Calu3 (cell line): ENCODE data around the gene MAEA. TPM values are rescaled to one million over a fixed set of nuclear protein-coding genes. Genes with fewer than 3 reads are reported as not detected.

Experiments
- BruUV-seq: library from RNA; stranded (reverse); fragments of 400-500 nt; replicated peaks from 2 replicates; lab custom pipeline; 2021; lab: Mats Ljungman, UMichigan
- CTCF ChIA-PET: fragments of 300-600 bp; sonication (Branson Sonifier 250); formaldehyde crosslinking; loops from one replicate; lab custom pipeline; 2022; ENCODE audit warnings: antibody characterized with exemption; lab: Charles Lee
- DNase-seq: peaks from one replicate; pipeline ENCODE4 v3.0.0; 2022
- H3K27ac Mint-ChIP-seq: one replicate; pipeline ENCODE4 v1.8.0; 2022; ENCODE audit warnings: mixed read lengths; ENCODE audit not compliant: unreplicated experiment
- H3K27me3 Mint-ChIP-seq: one replicate; pipeline ENCODE4 v1.8.0; 2022; ENCODE audit warnings: mixed read lengths; ENCODE audit not compliant: unreplicated experiment
- H3K36me3 Mint-ChIP-seq: one replicate; pipeline ENCODE4 v1.8.0; 2022; ENCODE audit warnings: mild to moderate bottlenecking, moderate library complexity, mixed read lengths; ENCODE audit not compliant: insufficient read depth, unreplicated experiment
- H3K4me1 Mint-ChIP-seq: one replicate; pipeline ENCODE4 v1.8.0; 2022; ENCODE audit warnings: mild to moderate bottlenecking, low read depth, mixed read lengths; ENCODE audit not compliant: unreplicated experiment
- H3K4me3 Mint-ChIP-seq: one replicate; pipeline ENCODE4 v1.8.0; 2022; ENCODE audit warnings: mild to moderate bottlenecking, low read depth, moderate library complexity, mixed read lengths; ENCODE audit not compliant: unreplicated experiment
- H3K9me3 Mint-ChIP-seq: one replicate; pipeline ENCODE4 v1.8.0; 2022; ENCODE audit warnings: low read depth, mixed read lengths; ENCODE audit not compliant: unreplicated experiment
- intact Hi-C: fragments of 100-400 bp; cut with micrococcal nuclease; formaldehyde crosslinking; loops from one replicate; pipeline ENCODE4 v1.10.0; 2022; ENCODE audit not compliant: unreplicated experiment
- total RNA-seq: library from RNA; stranded (reverse); gene quantifications from 2 replicates; pipeline ENCODE4 v1.2.3, GENCODE V29; 2022
- TF ChIP-seq, protein P1 (sequence below): fragments of 200-600 bp; IDR thresholded peaks from one replicate; pipeline ENCODE4 v1.8.0; 2022; ENCODE audit warnings: antibody characterized with exemption; ENCODE audit not compliant: unreplicated experiment

Gene MAEA
- total RNA-seq, 1 experiment from 2014 or later = 59.0 TPM

DNA sequence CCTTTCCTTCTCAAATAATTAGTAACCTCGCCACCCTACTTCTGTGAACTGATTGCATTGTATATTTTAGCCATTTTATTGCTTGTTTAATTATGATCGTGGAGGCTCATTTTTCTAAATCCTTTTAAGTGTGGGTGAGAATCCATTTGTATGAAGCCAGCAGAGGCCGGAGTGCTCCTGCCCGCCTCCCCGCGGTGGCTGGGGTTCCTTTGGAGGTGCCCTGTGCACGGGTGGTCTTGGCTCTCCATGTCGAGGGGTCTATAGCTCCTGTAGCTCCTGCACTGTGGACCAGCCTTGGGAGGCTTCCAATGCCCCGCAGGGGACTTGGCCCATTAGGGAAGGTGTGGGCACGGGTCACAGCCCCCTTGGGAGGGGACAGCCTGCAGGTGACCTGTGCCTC lies 72.4 kb downstream of the MAEA start:
- Mint-ChIP-seq H3K4me3 (no peak overlapping the region), H3K27me3 (no peaks in the 10 kb centered on the region), H3K4me1 (no peaks in the 10 kb centered on the region), H3K9me3 (no peaks in the 10 kb centered on the region), H3K27ac (no peak overlapping the region), H3K36me3 (no peaks in the 10 kb centered on the region)
- no peak for DNase-seq
- intact Hi-C loops = no loop called here
- TF ChIP-seq, protein P1, sequence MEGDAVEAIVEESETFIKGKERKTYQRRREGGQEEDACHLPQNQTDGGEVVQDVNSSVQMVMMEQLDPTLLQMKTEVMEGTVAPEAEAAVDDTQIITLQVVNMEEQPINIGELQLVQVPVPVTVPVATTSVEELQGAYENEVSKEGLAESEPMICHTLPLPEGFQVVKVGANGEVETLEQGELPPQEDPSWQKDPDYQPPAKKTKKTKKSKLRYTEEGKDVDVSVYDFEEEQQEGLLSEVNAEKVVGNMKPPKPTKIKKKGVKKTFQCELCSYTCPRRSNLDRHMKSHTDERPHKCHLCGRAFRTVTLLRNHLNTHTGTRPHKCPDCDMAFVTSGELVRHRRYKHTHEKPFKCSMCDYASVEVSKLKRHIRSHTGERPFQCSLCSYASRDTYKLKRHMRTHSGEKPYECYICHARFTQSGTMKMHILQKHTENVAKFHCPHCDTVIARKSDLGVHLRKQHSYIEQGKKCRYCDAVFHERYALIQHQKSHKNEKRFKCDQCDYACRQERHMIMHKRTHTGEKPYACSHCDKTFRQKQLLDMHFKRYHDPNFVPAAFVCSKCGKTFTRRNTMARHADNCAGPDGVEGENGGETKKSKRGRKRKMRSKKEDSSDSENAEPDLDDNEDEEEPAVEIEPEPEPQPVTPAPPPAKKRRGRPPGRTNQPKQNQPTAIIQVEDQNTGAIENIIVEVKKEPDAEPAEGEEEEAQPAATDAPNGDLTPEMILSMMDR = no peak
- CTCF ChIA-PET = no interaction called here
- BruUV-seq = no TSS peak

GRCh38 chr4:1362521-1362920 lies 72.8 kb downstream of the MAEA start:
- BruUV-seq = no TSS peak
- TF ChIP-seq, protein P1 = no peak
- DNase-seq = no peak
- H3K27me3 Mint-ChIP-seq = no peaks in the 10 kb centered on the region
- intact Hi-C loops = no loop called here
- H3K4me3 Mint-ChIP-seq = no peak overlapping the region
- no peaks in the 10 kb centered on the region for H3K9me3 Mint-ChIP-seq
- no peak overlapping the region for H3K27ac Mint-ChIP-seq
- CTCF ChIA-PET = no interaction called here
- H3K4me1 Mint-ChIP-seq = no peaks in the 10 kb centered on the region
- no peaks in the 10 kb centered on the region for H3K36me3 Mint-ChIP-seq

DNA sequence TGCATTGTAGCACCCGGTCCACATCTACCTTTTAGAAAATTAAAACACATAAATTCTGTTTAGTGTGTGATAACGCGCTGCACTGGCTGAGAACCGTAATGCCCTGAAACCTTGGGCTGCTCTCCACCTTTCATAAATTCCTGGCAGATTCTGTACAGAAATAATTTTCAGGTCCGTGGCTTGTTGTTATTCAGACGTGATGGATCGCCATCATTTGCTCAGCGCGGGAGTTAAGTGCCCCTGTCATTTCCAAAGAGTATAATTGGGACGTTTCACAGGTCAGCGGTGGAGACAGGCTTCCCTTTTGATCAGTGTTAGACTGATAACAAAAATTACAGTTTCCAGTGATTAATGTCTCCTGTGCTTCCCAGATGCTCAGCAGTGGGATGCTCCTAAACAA lies 73.8 kb downstream of the MAEA start:
- Mint-ChIP-seq H3K9me3 (no peaks in the 10 kb centered on the region), H3K27me3 (no peaks in the 10 kb centered on the region), H3K4me3 (no peak overlapping the region), H3K27ac (no peak overlapping the region), H3K36me3 (no peaks in the 10 kb centered on the region), H3K4me1 (no peaks in the 10 kb centered on the region)
- CTCF ChIA-PET = no interaction called here
- intact Hi-C loops = no loop called here
- no peak for DNase-seq
- BruUV-seq = no TSS peak
- TF ChIP-seq, protein P1 = no peak

- Mint-ChIP-seq H3K36me3 (no peaks in the 10 kb centered on the region), H3K27me3 (no peaks in the 10 kb centered on the region), H3K4me1 (no peaks in the 10 kb centered on the region), H3K4me3 (no peak overlapping the region), H3K9me3 (no peaks in the 10 kb centered on the region), H3K27ac (no peak overlapping the region)
- TF ChIP-seq, protein P1 = no peak
- no peak for DNase-seq
- CTCF ChIA-PET = no interaction called here
- BruUV-seq = no TSS peak
- intact Hi-C loops = no loop called here
Observed at GRCh38 chr4:1364217-1364616, 74.5 kb downstream of the MAEA start.
